ENCODE results near the gene GPR151.

The GPR151 gene

DNA sequence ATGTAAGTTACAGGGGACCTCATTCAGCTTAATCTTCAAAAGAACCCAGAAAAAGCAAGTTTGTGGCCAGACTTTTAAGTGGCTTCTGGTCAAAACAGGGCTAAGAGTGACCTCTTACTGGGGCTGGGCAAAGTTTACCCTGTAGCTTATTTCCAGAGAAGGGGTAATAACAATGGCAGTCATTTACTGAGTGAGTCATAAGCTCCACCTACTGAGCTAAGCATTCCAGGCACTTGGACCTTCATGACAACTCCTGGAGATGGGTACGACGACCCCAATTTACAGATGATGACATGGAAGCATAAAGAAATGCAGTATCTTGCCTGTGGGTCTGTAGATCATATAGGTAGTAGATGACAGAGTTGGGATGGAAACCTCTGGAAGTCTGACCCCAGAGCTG lies 4.7 kb upstream of the GPR151 start:
- no peak for DNase-seq (ENCODE audit: low spot score)

DNA sequence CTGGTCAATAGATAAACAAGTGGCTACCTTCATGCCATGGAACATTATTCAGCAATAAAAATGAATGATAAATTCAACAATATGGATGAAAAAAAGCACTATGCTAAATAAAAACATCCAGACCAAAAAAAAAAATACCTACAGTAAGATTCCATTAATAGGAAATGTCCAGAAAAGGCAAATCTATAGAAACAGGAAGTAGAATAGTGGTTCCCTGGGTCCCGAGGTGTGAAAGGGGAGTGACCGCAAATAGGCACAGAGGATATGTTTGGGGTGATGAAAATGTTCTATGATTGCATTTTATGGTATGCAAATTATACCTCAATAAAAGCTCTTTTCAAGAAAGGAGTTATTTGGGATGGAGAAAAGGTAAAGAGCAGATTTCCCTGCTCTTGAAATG lies 3.6 kb upstream of the GPR151 start:
- no peak for DNase-seq (ENCODE audit: low spot score)

DNA sequence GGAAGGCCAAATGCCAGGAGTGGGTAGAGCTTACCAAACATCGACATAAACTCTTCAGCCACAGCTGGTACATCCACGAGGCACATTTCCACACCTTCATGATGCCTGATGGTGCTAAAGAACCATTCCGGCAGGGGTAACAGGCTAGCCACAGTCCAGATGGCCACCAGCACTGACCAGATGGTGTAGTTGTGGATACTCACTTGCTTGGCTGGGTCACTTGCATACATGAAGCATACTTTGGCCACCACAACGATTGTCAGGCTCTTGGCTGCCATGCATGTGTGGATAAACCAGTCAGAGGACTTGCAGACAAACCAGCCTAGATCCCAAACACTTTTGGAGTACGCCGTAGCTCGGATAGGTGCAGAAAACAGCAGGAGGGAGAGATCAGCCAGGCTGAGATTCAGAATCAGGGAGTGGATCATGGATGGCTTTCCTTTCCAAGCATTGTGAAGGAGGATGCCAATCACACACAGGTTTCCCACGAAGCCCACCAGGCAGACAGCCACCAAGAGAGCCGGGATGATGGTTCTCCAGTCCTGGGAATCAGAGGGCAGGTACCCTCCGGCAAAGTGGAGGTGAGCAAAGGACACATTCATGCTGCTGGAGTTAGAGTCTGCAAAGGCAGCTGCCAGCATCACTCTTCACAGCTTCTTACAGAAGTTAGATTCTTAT lies 378 bp downstream of the GPR151 start:
- peak; percentile 6 for DNase-seq (ENCODE audit: low spot score)

DNA sequence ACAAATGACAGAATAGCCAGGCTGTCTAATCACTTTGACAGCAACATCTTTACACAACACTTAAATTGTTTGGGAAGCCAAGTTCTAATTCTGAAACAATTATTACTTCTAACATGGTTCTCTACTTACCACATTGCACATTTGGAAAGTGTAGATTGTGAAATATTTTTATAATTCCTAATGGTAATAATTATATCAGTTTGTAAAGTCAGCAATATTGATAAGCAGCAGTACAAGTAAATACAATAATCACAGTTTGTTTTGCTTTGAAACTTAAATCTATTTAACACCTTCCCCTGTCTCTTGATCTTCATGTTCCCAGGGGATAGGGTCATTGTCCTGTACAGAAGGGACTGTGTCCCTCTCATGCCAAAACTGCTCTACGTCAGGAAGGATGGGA lies 1.4 kb downstream of the GPR151 start:
- DNase-seq (ENCODE audit: low spot score), result no peak

DNA sequence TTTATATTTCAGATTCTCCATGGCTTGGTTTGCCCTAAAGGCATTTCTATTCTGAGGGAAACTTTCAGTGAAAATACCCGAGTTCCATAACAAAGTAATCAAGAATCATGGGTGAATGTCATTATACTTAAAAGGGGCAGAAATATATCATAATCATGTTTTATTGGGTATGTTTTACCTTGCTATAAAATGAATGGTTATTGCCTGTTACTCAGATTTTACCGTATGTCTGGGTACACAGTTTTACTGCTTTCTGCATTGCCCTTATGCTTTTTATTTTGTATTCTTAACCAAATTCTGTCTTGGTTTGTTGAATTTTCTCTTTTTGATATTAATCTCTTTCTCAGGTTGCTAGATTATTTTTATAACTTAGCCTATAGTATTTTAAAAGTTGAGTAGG lies 2.5 kb downstream of the GPR151 start:
- no peak for DNase-seq (ENCODE audit: low spot score)

DNA sequence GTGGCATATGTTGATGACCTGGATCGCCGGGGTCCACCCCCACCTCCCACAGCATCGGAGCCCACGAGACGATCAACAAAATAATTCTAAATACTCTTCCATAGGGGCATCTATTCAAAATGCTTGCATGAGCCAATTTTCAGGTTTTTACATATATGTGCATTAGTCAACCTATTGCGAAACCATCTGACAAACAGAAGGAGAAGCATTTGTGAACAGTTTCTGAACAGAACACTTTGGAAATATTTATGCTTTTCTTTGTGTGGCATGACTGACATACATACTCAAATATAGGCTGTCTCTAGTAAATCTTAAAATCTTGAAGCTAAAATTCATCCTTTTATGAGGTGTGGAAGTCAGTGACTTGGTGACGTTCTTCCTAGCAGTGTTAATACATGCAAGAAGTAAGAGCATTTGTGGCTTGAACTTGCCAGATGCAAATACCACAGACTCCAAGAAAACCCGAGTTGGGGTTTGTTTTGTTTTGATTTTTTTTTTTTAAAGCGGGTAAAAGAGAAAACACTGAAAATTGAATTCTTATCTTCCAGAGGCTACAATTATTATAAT lies 5.3 kb downstream of the GPR151 start:
- DNase-seq (ENCODE audit: low spot score), result no peak

DNA sequence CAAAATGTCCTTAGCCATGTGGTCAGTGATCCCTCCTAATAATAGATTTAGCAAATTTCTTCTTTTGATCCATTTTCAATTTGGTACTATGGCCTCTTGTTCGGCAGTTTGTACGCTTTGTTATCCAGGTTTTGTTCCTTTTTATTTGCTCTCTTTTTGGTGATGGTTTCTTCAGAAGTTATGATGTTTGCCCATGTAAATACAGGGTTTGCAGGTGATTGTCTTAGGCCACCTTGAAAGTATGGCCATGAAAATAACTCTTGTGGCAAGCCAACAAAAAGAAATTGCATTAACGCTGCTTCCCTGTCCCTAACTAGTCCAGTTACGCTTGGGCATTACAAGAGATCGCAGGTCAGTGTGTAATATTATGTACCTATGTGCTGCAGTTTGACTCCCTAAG lies 8.6 kb downstream of the GPR151 start:
- DNase-seq (ENCODE audit: low spot score), result no peak

DNA sequence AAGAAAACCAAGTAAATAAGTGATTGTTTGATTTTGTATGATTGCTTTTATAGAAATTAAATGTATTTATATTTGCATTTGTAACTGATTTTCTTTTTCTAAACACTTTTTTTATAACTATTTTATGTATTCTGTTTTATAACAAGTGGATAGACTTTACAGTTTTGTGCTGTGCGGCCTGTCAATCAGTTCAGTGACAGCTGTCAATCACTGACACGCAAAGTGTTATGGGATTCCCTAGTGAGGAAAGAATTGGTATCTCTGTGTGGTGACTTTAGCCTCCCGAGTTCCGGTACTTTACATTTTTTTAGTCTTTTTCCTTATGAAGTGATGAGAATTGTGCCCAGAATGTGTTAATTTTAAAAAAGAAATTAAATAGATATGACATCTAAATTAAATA lies 16.3 kb downstream of the GPR151 start:
- no peak for DNase-seq (ENCODE audit: low spot score)

DNA sequence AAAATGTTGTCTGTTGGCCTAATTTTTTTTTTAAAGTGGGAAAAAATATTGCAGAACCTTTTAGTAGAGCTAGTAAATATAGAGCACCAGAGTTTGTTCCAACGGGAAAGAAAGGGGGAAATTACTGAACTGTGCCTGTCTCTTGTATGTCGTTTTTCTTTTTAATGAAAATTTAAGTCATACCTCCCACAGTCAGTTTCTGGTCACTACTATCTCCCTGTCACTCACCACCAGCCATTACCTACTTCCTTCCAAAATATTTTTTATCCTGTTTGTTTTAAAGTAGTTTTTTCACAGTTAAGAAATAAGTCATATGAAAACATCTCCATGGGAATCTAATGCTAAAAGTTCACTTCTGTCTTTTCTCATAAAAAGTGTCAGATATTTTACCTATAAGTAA lies 21.3 kb downstream of the GPR151 start:
- DNase-seq (ENCODE audit: low spot score), result no peak

DNA sequence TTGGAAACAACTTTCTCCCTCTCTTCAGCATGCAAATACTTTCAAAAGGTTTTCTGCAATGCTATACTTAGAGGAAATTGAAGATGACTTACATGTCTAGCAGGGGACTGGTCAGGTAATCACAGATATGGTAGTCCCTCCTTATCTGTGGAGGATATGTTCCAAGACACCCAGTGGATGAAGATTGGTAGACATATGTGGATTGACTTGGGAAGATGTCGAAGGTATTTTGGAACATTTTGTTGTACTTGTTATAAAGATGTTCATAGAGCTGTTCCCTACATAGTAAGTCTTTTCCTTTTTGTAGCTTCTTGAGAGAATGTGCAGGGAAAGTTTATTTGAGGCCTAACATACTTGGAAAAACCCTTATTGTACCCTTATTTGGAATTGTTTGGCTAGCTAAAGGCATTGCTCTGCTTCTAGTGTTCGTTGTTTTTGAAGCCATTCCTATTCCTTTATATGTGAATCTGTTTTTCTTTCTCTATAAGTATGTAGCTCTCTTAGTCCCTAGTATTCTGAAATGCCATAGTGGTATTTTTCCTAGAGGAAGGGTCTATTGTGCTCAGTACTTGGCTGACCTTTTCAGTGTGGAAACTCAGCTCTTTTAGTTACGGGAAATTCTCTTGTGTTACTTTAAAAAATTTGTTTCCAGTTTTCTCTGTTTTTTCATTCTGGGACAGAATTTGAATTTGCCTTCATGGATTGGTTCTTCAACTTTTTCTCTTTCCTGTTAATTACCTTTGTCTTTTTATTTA lies 25.7 kb downstream of the GPR151 start:
- DNase-seq (ENCODE audit: low spot score), result no peak

DNA sequence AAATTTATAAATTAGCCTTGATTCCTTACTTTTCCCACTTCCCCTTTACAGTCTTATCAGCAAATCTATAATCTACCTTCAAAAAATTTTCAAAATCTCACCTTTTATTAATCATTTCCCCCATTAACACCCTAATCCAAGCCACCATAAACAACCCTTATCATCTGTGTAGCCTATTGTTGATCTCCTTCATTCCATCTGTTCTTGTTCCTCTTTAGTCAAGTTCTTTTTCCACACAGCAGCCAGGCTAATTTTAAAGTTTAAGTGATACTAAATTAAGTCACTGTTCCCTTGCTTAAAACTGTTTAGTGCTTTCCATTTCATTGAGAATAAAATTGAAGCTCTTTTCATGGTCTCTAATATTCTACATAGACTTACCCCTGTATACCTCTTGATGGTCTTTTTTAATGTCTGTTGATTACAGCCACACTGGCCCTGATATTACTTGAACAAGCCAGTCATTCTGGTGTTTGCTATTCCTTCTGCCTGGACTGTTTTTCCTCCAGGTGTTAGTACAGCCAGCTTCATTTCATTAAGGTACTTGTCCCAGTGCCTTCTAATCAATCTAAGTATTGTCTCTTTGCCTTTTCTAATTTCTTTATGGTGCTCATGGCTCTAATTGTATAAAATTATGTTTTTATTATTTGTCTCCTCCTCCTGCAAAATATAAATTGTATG lies 31.1 kb downstream of the GPR151 start:
- DNase-seq (ENCODE audit: low spot score), result no peak

DNA sequence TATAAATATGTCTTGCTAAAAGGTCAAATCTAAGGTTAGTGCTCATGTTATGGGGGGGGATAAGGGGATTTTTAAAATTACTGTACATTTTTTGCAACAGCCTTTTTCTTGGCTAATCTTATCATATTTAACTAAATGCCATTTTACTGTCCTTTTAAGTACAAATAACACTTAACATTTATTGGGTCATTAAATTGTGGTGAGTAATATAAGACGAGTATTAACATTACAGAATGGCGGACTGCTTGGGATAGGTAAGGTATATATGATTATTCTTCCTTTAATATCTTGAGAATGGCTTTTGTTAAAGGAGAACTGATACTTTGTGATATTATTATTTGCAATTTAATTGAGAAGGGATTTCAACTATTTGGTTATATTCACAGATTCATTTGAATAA lies 33.2 kb downstream of the GPR151 start:
- DNase-seq (ENCODE audit: low spot score), result no peak

DNA sequence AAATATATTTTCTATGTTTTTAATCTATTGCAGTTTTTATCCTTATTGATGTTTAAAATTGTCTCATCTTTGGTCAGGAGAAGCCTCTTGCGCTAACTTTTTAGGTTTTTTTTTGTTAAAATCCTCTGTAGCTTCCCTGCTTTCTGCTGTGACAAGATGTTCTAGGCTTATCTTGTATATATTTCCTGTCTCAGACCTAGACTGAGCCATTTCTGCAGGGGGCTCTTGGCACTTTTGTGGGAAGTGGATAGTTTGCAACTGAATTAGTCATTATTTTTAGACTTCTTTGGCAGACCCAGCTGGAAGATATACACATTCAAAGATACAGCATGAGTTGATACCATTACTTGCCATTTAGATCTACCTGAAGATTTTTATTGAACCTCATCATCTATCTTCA lies 40.1 kb downstream of the GPR151 start:
- no peak for DNase-seq (ENCODE audit: low spot score)

DNA sequence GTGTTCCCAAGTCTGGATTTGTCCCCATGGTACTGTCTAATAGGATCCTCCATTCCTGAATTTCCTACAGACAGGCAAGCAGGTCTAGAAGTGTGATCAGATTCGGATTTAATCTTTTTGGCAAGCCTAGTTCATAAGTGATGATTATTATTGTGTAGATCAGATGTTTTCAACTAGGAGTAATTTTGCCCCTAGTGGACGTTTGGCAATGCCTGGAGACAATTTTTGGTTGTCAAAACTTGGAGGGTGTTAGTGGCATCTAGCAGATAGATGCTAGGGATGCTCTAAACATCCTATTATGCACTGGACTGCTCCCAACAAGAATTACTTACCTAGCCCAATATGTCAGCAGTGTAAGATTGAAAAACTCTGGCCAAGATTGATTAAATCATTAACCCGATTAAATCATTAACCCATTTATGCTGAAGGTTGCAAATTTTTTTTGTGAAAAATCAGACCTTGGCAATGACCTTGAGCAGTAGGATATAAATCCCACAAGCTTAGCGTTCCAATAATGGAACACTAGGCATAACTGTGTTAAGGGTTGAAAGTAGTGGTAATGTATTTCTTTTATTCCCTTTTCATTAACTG lies 40.7 kb downstream of the GPR151 start:
- no peak for DNase-seq (ENCODE audit: low spot score)

DNA sequence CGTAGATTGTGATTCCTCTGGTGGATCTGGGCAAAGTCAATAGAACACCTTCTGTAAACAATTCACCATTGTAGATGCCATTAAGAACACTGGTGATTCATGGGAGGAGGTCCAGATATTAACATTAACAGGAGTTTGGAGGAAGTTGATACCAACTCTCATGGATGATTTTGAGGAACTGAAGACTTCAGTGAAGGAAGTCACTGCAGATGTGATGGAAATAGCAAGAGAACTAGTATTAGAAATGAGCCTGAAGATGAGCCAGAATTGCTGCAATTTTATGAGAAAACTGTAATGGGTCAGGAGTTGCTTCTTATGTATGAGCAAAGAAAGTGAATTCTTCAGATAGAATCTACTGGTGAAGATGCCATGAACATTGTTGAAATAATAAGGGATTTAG lies 41.9 kb downstream of the GPR151 start:
- no peak for DNase-seq (ENCODE audit: low spot score)

DNA sequence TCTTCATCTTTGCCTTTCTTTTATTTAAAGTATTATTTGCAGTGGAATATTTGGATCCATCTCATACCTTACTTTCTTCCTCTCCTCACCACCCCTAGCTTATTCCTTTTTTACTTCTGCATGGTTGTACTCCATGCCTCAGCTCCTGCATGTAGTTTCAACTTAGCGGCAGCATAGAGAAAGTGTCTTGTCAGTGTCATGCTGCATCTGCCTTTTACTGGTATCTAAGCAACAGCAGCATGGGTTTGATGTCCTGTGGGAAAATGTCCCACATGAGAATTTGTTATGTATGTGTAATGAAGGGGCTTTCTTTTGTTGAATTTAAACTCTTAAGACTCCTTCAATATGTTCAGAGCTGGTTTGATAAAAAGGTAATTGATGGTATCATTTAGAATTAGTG lies 48.2 kb downstream of the GPR151 start:
- DNase-seq (ENCODE audit: low spot score), result no peak

DNA sequence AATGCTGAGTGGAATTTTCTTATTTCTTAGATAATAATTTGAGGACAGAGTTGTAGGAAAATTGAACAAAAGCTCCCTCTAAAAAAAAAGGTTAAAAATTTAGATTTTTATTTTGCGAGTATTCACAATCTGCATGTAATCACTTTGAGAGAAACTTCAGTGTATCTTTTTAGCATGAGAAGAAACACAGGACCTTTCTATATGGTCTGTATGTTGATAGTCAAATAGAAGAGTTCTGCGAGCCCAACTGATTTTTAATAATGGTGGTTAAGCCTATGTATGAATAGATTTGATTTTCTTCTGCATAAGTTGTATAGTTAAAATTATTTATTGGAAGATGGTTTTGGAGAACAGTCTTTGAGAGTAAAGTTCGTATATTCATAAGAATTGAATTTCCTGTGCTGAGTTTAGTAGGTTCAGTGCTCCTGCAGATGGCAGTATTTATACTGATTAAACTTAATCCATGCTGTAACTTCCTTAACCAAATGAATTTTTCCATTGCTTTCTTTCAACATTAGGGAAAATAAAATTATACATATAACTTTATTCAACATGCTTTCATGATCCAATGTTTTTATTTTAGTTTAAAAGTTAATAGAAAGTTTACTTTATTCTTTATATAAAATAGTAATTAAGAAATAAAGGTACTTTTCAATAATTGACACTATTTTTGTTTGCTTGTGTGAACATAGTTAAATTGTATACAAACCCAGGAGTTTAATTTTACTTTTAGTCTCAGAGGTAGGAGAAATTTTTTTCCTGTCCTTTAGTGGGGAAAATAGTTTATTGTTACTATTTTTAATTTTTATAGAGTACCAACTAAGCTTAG lies 49.3 kb downstream of the GPR151 start:
- DNase-seq (ENCODE audit: low spot score), result peak; percentile 35

DNA sequence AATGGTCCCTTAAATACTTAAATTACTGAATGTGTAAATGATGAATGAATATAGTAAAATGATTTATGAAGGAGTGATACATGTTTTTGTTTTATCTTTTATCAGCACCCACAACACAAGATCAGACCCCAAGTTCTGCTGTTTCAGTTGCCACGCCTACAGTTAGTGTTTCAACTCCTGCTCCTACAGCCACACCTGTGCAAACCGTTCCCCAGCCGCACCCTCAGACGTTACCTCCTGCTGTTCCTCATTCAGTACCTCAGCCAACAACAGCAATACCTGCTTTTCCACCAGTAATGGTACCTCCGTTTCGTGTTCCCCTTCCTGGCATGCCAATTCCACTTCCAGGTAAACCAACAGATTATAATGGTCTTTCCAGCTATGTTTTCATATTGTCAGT lies 52.5 kb downstream of the GPR151 start:
- no peak for DNase-seq (ENCODE audit: low spot score)

Data from AG08395 (cell line).